Stimulated activated CD8-positive, alpha-beta memory T cell treated with anti-CD3 and anti-CD28 coated beads, Interleukin-2, amount 100 ng/mL, for 1 hour (primary cell): ENCODE results near the gene MYO5B.
"Not testable (repeated sequence)": the region's sequence is repeated elsewhere in the genome, so short reads cannot be mapped to it uniquely, and the experiment has no call there.

Source experiments
- DNase-seq, 2 donors: peaks; one replicate each; pipeline ENCODE4 v3.0.0-alpha.2; 2020; ENCODE audit warnings: low read depth in 2 of 2

Gene MYO5B

GRCh38 chr18:49837889-49838288, 357.1 kb downstream of the MYO5B start:
- DNase-seq, result no peak

DNA sequence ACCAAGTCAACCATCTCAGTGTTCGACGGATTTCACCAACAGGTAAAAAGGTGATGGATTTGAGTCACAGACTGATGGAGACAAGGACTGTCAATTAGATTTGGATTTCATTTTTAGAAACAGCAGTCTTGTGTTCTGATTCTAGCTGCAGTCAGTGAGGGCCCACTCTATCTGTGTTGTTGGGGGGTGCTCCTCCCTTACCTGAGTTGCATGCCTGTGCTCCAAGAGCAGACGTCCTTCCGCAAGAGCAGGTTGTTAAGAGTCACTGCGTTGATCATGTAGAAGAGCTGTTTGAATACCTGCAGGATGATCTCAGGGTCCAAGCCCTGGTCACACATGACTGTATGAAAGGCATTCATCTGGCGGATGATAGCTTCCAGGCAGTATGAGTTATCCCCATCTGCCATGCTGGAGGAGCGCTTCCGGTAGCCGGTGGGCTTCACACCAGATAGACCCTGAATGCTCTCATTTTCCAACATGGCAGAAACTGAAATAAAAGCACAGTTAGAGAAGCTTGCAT, 357.6 kb downstream of the MYO5B start:
- DNase-seq, result not testable (repeated sequence)

DNA sequence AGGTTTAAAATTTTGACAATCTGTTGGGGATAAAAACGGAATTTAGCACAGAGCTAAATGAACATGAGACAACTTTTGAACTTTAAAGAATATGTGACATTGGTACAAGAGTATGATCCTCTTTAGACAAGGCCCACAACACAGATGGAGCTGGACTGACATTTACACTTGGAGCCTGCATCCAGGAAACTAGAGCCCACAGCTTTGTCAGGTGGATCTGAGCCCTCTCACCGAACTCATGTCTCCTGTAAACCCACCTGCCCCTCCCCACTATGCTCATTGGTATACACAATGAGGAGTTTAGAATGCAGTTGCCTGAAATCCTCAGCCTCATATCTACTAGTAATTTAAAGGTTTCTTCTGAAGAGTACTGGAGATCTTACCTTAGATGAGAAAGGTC, 359.5 kb downstream of the MYO5B start:
- DNase-seq, result no peak

DNA sequence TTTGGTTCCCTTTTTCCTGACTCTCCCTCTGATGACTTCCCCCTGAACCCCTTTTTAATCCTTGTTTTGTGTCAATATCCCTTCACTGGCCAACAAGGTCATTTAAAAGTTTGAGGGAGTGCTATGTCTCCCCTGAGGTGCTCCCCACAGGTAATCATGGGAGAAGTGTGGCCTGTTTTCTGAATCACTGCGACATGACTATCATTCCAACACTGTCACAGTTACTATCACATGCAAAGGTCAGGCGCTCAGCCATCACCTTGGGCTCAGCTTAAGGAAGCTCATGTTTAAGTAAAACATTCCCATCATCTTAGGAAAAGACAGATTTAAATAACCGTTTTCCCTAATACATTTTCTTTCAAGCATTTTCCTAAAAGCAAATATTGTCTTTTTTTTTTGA, 360.7 kb downstream of the MYO5B start:
- no peak for DNase-seq

DNA sequence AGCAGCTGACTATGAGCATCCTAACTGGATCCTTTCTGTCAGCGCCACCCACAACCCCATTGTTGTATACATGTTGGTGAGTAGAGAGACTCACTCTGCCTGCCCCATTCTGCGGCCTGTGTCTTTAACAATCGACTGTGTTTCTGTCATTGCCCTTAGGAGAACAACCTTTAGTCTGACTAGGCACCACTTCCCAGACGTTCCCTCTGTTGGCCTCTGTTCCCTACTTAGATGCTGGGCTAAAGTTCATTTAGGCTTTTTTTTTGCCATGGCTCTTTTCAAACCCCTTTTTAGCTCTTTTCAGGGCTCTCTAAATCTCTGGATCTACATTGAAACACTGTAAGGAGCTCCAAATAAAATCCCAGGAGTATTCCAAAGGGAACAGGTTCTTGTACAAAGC, 361.1 kb downstream of the MYO5B start:
- DNase-seq, result no peak

- DNase-seq, result no peak
These were observed 362.7 kb downstream of the MYO5B start for GRCh38 chr18:49832221-49832647.

DNA sequence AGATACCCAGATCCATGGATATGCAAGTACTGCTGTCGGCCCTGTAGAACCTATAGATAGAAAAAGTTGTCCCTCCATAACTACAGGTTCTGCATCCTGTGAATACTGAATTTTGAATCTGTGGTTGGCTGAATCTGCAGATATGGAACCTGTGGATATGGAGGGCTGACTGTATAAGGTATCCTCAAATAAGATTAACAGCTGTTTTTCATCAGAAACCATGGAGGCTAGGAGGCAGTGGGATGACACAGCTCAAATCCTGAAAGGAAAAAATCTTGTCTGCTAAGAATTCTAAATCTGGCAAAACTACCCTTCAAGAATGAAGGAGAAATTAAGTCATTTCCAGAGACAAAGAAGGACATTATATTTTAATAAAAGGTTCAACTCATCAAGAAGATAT, 367.0 kb downstream of the MYO5B start:
- no peak for DNase-seq

- DNase-seq, result no peak
These were observed 374.9 kb downstream of the MYO5B start for GRCh38 chr18:49819823-49820671.

DNA sequence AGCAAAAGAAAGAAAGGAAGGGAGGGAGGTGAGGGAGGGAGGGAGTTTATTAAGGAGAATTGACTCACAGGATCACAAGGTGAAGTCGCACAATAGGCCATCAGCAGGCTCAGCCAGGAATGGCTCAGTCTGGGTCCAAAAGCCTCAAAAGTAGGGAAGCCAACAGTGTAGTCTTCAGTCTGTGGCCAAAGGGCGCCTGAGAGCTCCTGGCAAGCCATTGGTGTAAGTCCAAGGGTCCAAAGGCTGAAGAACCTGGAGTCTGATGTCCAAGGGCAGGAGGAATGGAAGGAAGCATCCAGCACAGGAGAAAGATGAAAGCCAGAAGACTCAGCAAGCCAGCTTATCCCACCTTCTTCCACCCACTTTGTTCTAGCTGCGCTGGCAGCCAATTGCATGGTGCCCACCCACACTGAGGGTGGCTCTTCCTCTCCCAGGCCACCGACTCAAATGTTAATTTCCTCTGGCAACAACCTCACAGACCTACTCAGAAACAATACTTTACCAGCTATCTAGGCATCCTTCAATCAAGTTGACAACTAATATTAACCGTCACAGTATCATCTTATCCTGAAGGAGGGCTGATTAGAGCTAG, 375.8 kb downstream of the MYO5B start:
- no peak for DNase-seq

DNA sequence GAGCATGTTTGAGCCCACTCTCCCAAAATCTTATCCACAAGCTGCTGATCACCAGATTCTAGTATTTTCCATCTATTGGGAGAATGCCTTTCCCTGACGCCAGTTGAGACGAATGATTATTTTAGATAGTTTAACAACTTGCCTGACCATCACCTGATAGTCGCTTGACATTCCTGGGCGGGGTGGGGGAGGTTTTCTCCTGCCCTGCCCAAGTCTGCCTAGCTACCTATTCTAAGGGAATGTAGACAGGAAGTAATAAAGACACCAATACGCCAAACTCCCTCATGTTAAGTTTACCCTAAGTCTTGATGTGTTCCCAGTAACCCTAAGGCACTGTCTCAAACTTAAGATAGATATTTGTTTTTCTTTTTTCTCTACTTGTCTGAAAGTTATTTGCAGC, 377.0 kb downstream of the MYO5B start:
- DNase-seq, result no peak

DNA sequence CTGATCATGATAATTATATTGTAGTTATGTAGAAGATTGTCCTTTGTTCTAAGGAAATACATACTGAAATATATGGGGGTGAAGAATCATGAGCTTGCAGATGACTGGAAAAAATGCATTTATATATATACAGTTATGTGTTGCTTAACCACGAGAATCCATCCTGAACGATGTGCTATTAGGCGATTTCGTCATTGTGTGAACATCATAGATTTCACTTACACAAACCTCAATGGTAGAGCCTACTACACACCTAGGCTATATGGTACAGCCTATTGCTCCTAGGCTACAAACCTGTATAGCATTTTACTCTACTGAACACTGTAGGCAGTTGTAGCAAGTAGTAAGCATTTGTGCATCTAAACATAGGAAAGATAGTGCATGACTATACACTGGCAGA, 379.0 kb downstream of the MYO5B start:
- DNase-seq, result no peak

GRCh38 chr18:49814147-49814499, 380.8 kb downstream of the MYO5B start:
- peak in 1 of 2 donors; percentile 41 for DNase-seq

DNA sequence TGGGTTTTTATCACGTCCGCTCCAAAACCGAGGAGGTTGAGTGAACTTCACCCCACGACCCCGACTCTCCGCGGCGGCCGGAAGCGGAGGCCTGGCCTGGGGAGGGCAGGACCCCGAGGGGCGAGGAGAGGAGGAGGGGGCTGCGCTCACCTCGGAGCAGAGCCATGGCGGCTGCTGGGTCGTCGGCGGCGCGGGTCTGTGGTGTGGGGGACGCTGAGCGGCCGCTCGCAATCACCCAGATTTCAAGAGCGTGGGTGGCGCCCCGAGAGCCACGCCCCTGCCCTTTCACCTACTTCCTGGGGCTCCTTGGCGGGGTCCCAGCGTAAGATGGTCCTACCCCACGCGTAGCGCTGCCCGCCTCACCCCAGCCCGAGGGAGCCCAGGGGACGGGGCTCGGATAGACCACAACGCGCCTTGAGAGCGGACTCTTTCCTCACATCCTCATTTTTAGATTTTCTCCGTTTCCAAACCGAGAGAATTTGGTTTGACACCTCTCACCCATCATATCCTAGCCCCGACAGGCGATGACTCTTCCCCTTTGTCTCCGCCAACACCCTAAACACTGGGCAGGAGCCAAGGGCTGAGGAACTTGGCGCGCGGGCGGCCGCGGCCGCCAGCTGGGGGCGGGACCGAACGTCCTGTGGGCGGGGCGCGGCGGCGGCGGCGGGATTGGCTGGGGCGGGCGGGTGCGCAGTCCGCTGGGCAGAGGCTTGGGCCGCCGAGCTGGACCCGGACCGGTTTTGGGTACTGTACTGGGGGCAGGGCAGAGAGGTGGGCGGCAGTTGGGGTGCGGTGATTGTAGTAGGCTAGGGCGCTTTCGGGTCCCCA, 381.4 kb downstream of the MYO5B start, which contains the start of gene ACAA2:
Gene ACAA2 (minus strand): TSS at position 215 of the 828 bp plus-strand sequence. CDS start 49 bp downstream, at position 166.
- DNase-seq, result peak; percentile 65 to 69

GRCh38 chr18:49813069-49813318, 382.0 kb downstream of the MYO5B start:
- DNase-seq, result no peak

GRCh38 chr18:49812286-49813068, 382.5 kb downstream of the MYO5B start:
- DNase-seq, result no peak

DNA sequence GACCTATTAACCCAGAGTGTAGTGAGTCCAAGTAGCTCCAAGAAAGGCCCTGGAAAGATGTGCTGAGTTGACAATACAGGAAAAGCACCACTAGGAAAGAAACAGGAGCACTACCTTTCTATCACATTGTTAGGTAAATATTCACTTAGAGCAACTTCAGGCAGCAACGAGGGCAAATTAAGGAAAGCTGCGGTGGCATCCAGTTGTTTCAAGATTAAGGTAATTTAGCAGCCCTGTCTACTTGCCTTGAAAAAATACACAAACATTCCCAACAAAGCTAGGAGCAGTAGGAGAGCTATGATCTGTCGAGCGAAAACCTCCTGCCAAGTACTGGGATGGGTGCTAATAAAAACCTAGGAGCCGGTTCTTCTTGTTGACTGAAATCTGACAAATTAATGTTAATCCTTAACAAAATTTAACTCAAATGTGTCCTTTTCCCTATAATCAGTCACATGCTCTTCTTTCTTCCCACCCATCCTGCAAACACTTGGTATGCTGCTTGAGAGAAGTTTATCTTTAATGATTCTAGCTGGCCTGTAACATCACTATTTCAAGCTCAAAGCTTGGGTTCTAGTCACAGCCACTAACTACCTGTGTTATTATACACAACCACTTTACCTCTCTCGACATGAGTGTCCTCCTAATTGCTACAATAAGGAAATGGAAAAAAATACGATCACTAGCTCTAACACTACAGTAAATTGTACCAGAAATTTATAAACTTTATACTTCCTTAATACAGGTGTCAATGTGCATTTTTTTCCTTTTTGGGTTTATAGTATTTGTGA, 383.6 kb downstream of the MYO5B start:
- DNase-seq, result no peak

GRCh38 chr18:49808553-49809191, 386.3 kb downstream of the MYO5B start:
- DNase-seq, result not testable (repeated sequence)

- no peak for DNase-seq
These were observed 390.9 kb downstream of the MYO5B start for GRCh38 chr18:49804096-49804495.

GRCh38 chr18:49802623-49803022, 392.3 kb downstream of the MYO5B start:
- no peak for DNase-seq

GRCh38 chr18:49800491-49800890, 394.5 kb downstream of the MYO5B start:
- DNase-seq, result not testable (repeated sequence)
